Measurements from ENCODE around the gene RBMS3.

DNA sequence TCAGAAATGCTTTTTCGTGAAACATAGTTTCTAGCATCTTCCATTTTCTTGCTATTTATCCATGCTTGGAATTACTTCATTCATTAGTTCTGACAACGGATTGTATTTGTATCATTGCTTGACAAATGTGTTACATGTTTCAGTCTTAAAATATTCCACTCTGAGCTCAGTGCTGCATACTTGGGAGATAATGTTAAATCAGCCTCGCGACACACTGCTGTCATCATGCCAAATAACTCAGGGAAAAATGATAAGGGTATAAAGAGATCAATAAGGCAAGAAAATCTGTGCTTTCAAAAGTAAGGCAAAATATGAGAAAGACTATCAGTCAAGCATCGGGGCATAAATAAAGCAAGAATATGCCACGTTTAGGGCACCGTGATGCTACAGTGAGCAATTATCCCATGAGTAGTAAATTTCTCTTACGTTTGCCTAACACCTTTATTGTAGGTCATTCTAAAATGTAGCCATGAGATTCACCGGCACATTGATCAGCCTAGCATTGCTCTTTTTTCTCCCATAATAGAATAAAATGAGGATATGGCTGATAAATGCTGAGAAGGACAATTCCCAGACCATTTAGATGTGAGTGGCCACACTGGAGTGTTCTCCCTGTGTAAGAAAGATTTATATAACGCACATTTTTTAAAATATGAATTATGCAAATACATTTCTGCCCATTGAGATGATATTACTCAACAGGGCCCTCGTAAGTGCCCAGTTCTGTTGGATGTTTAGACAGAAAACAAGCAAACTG lies 133.8 kb downstream of the RBMS3 start:
- TF ChIP-seq, protein P1, sequence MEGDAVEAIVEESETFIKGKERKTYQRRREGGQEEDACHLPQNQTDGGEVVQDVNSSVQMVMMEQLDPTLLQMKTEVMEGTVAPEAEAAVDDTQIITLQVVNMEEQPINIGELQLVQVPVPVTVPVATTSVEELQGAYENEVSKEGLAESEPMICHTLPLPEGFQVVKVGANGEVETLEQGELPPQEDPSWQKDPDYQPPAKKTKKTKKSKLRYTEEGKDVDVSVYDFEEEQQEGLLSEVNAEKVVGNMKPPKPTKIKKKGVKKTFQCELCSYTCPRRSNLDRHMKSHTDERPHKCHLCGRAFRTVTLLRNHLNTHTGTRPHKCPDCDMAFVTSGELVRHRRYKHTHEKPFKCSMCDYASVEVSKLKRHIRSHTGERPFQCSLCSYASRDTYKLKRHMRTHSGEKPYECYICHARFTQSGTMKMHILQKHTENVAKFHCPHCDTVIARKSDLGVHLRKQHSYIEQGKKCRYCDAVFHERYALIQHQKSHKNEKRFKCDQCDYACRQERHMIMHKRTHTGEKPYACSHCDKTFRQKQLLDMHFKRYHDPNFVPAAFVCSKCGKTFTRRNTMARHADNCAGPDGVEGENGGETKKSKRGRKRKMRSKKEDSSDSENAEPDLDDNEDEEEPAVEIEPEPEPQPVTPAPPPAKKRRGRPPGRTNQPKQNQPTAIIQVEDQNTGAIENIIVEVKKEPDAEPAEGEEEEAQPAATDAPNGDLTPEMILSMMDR (conservative IDR thresholded peaks at IDR 0.05; ENCODE audit: low read depth, low read length), result no peak
- no peak for TF ChIP-seq EZH2 (IDR thresholded peaks at IDR 0.05; ENCODE audit: borderline replicate concordance, low read depth, low read length, poor library complexity, severe bottlenecking)

Data from A673 (cell line).